CD4-positive, alpha-beta T cell (primary cell): Measurements from ENCODE around the gene WWOX. TPM values are rescaled to one million over a fixed set of nuclear protein-coding genes. Genes with fewer than 3 reads are reported as not detected.

ENCODE experiments used
- ATAC-seq: fragments of 200-7000 bp; cut with Tn5 transposase; one replicate; pipeline ENCODE4 v1.10.0; 2022; ENCODE audit warnings: mild to moderate bottlenecking; ENCODE audit not compliant: poor library complexity
- CTCF ChIA-PET: fragments of 350-600 bp; sonication (Branson Sonifier 250); formaldehyde crosslinking; loops from one replicate; lab custom pipeline; 2021; ENCODE audit warnings: antibody characterized with exemption, inconsistent platforms; lab: Charles Lee
- POLR2A ChIA-PET: fragments of 350-600 bp; sonication (Branson Sonifier 250); formaldehyde crosslinking; loops from one replicate; lab custom pipeline; 2021; ENCODE audit warnings: antibody characterized with exemption, inconsistent platforms; lab: Charles Lee
- DNase-seq, 14 experiments: peaks; one replicate each; pipeline ENCODE4 v3.0.0-alpha.2; 2013 to 2020; ENCODE audit warnings: mixed read lengths in 2 of 14
- H3K27ac ChIP-seq, 2 donors: one replicate each; pipeline versions ENCODE4 v1.5.1 to v1.7.0; 2013; ENCODE audit warnings: low read length in 2 of 2, low read depth in 1 of 2, mild to moderate bottlenecking in 1 of 2
- H3K27me3 ChIP-seq, 2 experiments: 1 replicate in 1 of 2; 2 replicates in 1 of 2; pipeline versions ENCODE4 v1.6.1 to v1.7.0; 2013; ENCODE audit warnings: low read length in 2 of 2, control low read depth in 1 of 2, mild to moderate bottlenecking in 1 of 2, moderate library complexity in 1 of 2; ENCODE audit not compliant: insufficient read depth in 2 of 2, control insufficient read depth in 1 of 2
- H3K36me3 ChIP-seq: one replicate; pipeline ENCODE4 v1.6.1; 2013; ENCODE audit warnings: low read length, control low read depth; ENCODE audit not compliant: insufficient read depth
- H3K4me1 ChIP-seq: one replicate; pipeline ENCODE4 v1.6.1; 2013; ENCODE audit warnings: low read length, control low read depth; ENCODE audit not compliant: insufficient read depth
- H3K4me3 ChIP-seq: one replicate; pipeline ENCODE4 v1.5.1; 2013; ENCODE audit warnings: mild to moderate bottlenecking, low read length, moderate library complexity
- H3K9me3 ChIP-seq, 2 experiments: 1 replicate in 1 of 2; 2 replicates in 1 of 2; pipeline versions ENCODE4 v1.6.1 to v1.7.0; 2013; ENCODE audit warnings: low read length in 2 of 2, mild to moderate bottlenecking in 2 of 2, control low read depth in 1 of 2, moderate library complexity in 1 of 2; ENCODE audit not compliant: control insufficient read depth in 1 of 2, insufficient read depth in 1 of 2
- H3K27ac Mint-ChIP-seq: one replicate; pipeline ENCODE4 v1.8.0; 2020; ENCODE audit warnings: mixed read lengths
- H3K27me3 Mint-ChIP-seq: one replicate; pipeline ENCODE4 v1.8.0; 2021; ENCODE audit warnings: mixed read lengths
- H3K36me3 Mint-ChIP-seq: one replicate; pipeline ENCODE4 v1.8.0; 2021; ENCODE audit warnings: low read depth, mixed read lengths
- H3K4me1 Mint-ChIP-seq: one replicate; pipeline ENCODE4 v1.8.0; 2021; ENCODE audit warnings: low read depth, mixed read lengths
- H3K4me3 Mint-ChIP-seq: one replicate; pipeline ENCODE4 v1.8.0; 2020; ENCODE audit warnings: mild to moderate bottlenecking, mixed read lengths
- H3K9me3 Mint-ChIP-seq: one replicate; pipeline ENCODE4 v1.8.0; 2020; ENCODE audit warnings: mixed read lengths
- intact Hi-C, 2 experiments: fragments of 100-400 bp; cut with DNase I in 1 of 2; cut with micrococcal nuclease in 1 of 2; formaldehyde crosslinking; loops; one replicate each; pipeline versions ENCODE4 v1.15.1 to v1.9.0; 2023 to 2025; cut with DNase I, micrococcal nuclease
- total RNA-seq, 174 experiments: library from RNA in 2 of 174; stranded (reverse) in 2 of 174; gene quantifications; one replicate each; pipeline ENCODE4 v1.2.3 and lab custom pipeline; 2021 to 2026
- TF ChIP-seq, protein P1 (sequence below): fragments of 200-600 bp; IDR thresholded peaks from one replicate; pipeline ENCODE4 v1.8.0; 2022; ENCODE audit warnings: antibody characterized with exemption, mild to moderate bottlenecking

The WWOX gene
- total RNA-seq, 2 experiments from 2014 or later = 19.3 to 21.7 TPM

DNA sequence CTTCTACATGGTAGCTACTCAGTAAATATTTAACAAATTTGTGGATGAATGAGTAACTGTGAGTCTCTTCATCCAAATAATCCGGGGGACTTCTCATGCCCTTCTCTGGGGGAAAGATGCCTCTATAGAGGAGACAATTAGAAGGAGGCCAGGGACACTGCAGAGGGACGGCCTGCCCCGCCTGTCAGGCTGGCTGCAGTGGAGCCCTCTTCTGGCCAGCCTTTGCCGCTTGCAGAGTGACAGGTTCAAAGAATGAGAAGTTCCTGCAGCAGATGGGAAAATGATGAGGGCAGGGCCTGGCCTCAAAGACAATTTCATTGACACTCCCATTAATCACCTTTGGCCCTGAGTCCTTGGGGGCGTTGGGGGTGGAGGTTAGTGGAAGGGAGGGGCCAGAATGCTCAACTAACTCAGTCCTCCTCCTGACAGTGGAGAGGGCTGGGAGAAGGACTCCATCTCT, 1162.1 kb downstream of the WWOX start:
- Histone ChIP-seq H3K36me3 (no peaks in the 10 kb centered on the region), H3K27me3 (no peaks in the 10 kb centered on the region), H3K4me1 (peaks cover 8% of the 10 kb centered on the region), H3K4me3 (no peak overlapping the region), H3K9me3 (no peaks in the 10 kb centered on the region), H3K27ac (no peak overlapping the region)
- TF ChIP-seq, protein P1, sequence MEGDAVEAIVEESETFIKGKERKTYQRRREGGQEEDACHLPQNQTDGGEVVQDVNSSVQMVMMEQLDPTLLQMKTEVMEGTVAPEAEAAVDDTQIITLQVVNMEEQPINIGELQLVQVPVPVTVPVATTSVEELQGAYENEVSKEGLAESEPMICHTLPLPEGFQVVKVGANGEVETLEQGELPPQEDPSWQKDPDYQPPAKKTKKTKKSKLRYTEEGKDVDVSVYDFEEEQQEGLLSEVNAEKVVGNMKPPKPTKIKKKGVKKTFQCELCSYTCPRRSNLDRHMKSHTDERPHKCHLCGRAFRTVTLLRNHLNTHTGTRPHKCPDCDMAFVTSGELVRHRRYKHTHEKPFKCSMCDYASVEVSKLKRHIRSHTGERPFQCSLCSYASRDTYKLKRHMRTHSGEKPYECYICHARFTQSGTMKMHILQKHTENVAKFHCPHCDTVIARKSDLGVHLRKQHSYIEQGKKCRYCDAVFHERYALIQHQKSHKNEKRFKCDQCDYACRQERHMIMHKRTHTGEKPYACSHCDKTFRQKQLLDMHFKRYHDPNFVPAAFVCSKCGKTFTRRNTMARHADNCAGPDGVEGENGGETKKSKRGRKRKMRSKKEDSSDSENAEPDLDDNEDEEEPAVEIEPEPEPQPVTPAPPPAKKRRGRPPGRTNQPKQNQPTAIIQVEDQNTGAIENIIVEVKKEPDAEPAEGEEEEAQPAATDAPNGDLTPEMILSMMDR = peak; percentile 22
- Mint-ChIP-seq H3K27ac (no peak overlapping the region), H3K4me1 (peaks cover 1% of the 10 kb centered on the region), H3K9me3 (no peaks in the 10 kb centered on the region), H3K4me3 (no peak overlapping the region), H3K27me3 (peaks cover 34% of the 10 kb centered on the region), H3K36me3 (no peaks in the 10 kb centered on the region)
- POLR2A ChIA-PET = interaction anchor here (2.0 kb wide), 1 partner anchor 10 kb away, joined by 4 read pairs; no protein-coding TSS in a partner anchor
- CTCF ChIA-PET = interaction anchor here (0.6 kb wide), 1 partner anchor 8 kb away, joined by 3 read pairs; no protein-coding TSS in a partner anchor
- peak in 12 of 14 experiments; percentile 11 to 65 (median 40) for DNase-seq
- intact Hi-C loops = no loop called here
- ATAC-seq = no peak

DNA sequence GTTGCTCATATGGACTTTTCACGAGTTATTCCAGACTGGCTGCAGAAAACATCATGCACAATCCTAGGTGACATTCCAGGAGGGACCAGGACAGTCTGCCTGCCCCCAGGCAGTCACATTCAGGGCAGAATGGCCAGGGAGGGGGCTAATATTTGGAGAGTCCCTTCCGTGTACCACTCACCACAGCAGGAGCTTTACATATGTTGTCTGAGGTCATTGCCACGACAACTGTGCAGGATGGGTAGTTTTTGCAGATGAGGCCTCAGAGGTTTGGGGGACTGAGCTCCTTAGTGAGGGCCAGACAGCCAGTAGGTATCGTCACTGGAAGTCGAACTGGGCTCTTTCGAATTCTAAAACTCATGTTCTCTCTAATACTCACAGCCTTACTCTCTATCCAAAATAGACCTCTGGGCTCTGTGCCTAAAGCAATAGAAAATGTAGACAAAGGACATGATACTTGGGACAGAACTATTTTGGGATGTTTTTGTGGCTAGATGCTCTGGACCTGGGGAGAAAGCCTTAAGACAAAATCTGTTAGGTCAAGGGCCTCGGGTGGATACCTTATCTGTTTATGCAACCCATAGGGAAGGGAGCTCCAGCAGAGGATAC, 1162.6 kb downstream of the WWOX start:
- Mint-ChIP-seq H3K36me3 (no peaks in the 10 kb centered on the region), H3K27me3 (peaks cover 38% of the 10 kb centered on the region), H3K27ac (no peak overlapping the region), H3K9me3 (no peaks in the 10 kb centered on the region), H3K4me3 (no peak overlapping the region), H3K4me1 (peaks cover 6% of the 10 kb centered on the region)
- H3K27me3 ChIP-seq = no peaks in the 10 kb centered on the region
- no peaks in the 10 kb centered on the region for H3K9me3 ChIP-seq
- H3K4me1 ChIP-seq = peaks cover 13% of the 10 kb centered on the region
- DNase-seq (no peak), ATAC-seq (no peak)
- ChIA-PET CTCF (no interaction called here), POLR2A (no interaction called here)
- TF ChIP-seq, protein P1 = no peak
- intact Hi-C loops = no loop called here
- H3K27ac ChIP-seq = no peak overlapping the region
- H3K36me3 ChIP-seq = no peaks in the 10 kb centered on the region
- no peak overlapping the region for H3K4me3 ChIP-seq

Other genes with a start within 250 kb of the WWOX start
- not detected for gene CLEC3A, start 77.1 kb upstream of the WWOX start, total RNA-seq